Measurements from ENCODE around the gene TMTC2. TPM values are rescaled to one million over a fixed set of nuclear protein-coding genes. Genes with fewer than 3 reads are reported as not detected.

Gene TMTC2
- total and polyA plus RNA-seq, 2 donors from 2014 or later, result 6.0 to 32.9 TPM

DNA sequence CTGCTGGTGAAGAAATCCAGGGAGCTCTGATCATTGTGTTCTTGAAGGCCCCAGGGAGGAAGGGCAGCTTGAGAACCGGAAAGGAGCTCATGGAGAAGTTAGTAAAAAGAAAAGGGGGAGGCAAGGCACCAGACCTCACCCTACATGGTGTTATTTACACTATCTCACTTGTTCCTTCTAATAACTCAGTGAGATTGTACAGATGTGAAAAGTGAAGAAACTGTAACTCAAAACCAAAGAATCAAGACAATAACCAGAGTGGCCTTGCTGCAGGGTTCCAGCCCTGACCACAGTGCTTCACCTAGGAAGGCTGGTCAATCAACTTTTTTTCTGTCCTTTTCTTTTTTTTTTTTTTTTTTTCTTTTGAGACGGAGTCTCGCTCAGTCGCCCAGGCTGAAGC lies 353.6 kb downstream of the TMTC2 start:
- Histone ChIP-seq H3K27ac (ENCODE audit: low read depth in 2 of 2, low read length in 2 of 2) (no peak overlapping the region), H3K4me3 (ENCODE audit: low read length in 3 of 3) (no peak overlapping the region), H3K27me3 (ENCODE audit: control insufficient read depth, insufficient read depth, low read length) (no peaks in the 10 kb centered on the region), H3K4me1 (ENCODE audit: control insufficient read depth in 2 of 3, insufficient read depth in 2 of 3, low read depth in 1 of 3, low read length in 3 of 3) (no peaks in the 10 kb centered on the region), H3K9ac (ENCODE audit: low read length in 3 of 3) (no peak overlapping the region), H3K36me3 (ENCODE audit: control insufficient read depth in 2 of 3, insufficient read depth in 3 of 3, low read length in 3 of 3) (no peaks in the 10 kb centered on the region), H3K9me3 (ENCODE audit: control insufficient read depth in 2 of 3, insufficient read depth in 1 of 3, low read length in 3 of 3) (no peaks in the 10 kb centered on the region)
- DNase-seq, result no peak
- FAIRE-seq, result no peak
- TF ChIP-seq, protein P1, sequence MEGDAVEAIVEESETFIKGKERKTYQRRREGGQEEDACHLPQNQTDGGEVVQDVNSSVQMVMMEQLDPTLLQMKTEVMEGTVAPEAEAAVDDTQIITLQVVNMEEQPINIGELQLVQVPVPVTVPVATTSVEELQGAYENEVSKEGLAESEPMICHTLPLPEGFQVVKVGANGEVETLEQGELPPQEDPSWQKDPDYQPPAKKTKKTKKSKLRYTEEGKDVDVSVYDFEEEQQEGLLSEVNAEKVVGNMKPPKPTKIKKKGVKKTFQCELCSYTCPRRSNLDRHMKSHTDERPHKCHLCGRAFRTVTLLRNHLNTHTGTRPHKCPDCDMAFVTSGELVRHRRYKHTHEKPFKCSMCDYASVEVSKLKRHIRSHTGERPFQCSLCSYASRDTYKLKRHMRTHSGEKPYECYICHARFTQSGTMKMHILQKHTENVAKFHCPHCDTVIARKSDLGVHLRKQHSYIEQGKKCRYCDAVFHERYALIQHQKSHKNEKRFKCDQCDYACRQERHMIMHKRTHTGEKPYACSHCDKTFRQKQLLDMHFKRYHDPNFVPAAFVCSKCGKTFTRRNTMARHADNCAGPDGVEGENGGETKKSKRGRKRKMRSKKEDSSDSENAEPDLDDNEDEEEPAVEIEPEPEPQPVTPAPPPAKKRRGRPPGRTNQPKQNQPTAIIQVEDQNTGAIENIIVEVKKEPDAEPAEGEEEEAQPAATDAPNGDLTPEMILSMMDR (IDR thresholded peaks at IDR 0.05; ENCODE audit: borderline replicate concordance, extremely low read depth, insufficient read depth), result no peak
- intact Hi-C loops (cut with DNase I), result no loop called here

DNA sequence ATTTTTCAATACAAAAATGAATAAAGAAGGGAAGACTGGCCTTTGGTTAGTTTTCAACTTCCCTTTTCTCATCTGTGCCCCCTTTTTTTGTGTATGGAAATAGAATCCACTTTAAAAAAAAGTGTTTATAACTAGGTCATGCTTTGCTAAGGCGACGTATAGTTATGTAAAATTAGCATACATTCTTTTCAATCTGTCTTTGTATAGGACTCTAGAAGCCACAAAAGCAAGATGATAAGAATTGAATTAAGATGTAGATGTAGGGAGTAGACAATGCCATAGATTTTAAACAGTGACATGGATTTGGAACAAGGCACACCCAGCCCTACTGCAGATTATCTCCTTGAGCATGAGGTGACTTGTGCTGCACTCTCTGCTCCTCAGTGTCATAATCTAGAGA lies 354.3 kb downstream of the TMTC2 start:
- intact Hi-C loops (cut with DNase I), result no loop called here
- no peak for FAIRE-seq

DNA sequence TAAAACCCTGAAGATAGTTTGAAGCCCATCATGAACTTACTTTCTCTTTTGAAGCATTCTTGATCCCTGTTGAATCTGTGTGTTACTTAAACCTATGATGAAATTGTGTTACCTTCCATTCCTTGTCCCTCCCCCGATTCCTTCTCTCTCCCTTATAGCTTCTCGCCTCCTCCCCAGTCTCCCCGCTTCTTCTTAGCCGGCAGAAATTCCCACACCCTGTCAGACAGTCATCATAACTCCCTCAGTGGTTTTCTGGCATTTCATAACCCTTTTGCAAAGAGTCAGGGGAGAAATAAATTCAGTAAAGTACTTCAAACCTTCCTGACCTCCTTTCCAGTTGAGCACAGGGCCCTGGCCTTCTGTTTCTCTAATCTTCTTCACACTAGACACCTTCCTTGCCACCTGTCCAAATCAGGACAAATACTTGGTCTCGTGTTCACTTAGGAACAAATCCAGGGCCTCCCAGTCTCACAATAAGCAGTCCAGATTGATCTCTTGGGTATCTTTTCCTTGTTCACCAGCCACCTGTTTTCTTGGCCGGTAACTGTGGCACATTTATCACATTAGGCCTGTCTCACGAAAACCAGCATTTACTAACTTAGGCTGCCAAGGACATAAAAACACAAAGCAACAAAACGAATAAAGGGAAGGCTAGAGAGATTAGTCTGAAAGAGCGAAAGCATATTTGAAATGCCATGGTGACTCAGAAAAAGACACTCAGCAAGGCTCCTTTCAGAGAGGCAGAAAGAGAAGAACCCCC lies 355.9 kb downstream of the TMTC2 start:
- intact Hi-C loops (cut with DNase I), result no loop called here
- Histone ChIP-seq H3K4me1 (ENCODE audit: control insufficient read depth in 2 of 3, insufficient read depth in 2 of 3, low read depth in 1 of 3, low read length in 3 of 3) (no peaks in the 10 kb centered on the region), H3K9me3 (ENCODE audit: control insufficient read depth in 2 of 3, insufficient read depth in 1 of 3, low read length in 3 of 3) (no peaks in the 10 kb centered on the region), H3K27ac (ENCODE audit: low read depth in 2 of 2, low read length in 2 of 2) (no peak overlapping the region), H3K9ac (ENCODE audit: low read length in 3 of 3) (no peak overlapping the region), H3K36me3 (ENCODE audit: control insufficient read depth in 2 of 3, insufficient read depth in 3 of 3, low read length in 3 of 3) (no peaks in the 10 kb centered on the region), H3K27me3 (ENCODE audit: control insufficient read depth, insufficient read depth, low read length) (no peaks in the 10 kb centered on the region), H3K4me3 (ENCODE audit: low read length in 3 of 3) (no peak overlapping the region)
- DNase-seq (no peak), FAIRE-seq (no peak)
- TF ChIP-seq, protein P1 (IDR thresholded peaks at IDR 0.05; ENCODE audit: borderline replicate concordance, extremely low read depth, insufficient read depth), result no peak

More for the DNA sequence above, 354.3 kb downstream of the TMTC2 start:
- Histone ChIP-seq H3K4me1 (ENCODE audit: control insufficient read depth in 2 of 3, insufficient read depth in 2 of 3, low read depth in 1 of 3, low read length in 3 of 3) (no peaks in the 10 kb centered on the region), H3K9ac (ENCODE audit: low read length in 3 of 3) (no peak overlapping the region), H3K36me3 (ENCODE audit: control insufficient read depth in 2 of 3, insufficient read depth in 3 of 3, low read length in 3 of 3) (no peaks in the 10 kb centered on the region), H3K9me3 (ENCODE audit: control insufficient read depth in 2 of 3, insufficient read depth in 1 of 3, low read length in 3 of 3) (no peaks in the 10 kb centered on the region), H3K4me3 (ENCODE audit: low read length in 3 of 3) (no peak overlapping the region), H3K27me3 (ENCODE audit: control insufficient read depth, insufficient read depth, low read length) (no peaks in the 10 kb centered on the region), H3K27ac (ENCODE audit: low read depth in 2 of 2, low read length in 2 of 2) (no peak overlapping the region)
- TF ChIP-seq, protein P1 (IDR thresholded peaks at IDR 0.05; ENCODE audit: borderline replicate concordance, extremely low read depth, insufficient read depth), result no peak
- DNase-seq, result no peak
